HG03196 (cell line): ENCODE results near the gene PLXNC1.

ENCODE experiments used
- ATAC-seq: cut with Tn5 transposase; IDR thresholded peaks from one replicate; pipeline ENCODE4 v1.9.1; 2021; ENCODE audit not compliant: unreplicated experiment

PLXNC1 gene

GRCh38 chr12:94333396-94333795 lies 185.0 kb downstream of the PLXNC1 start:
- no peak for ATAC-seq

GRCh38 chr12:94336211-94336925 lies 188.0 kb downstream of the PLXNC1 start:
- no peak for ATAC-seq

GRCh38 chr12:94338006-94338794 lies 189.8 kb downstream of the PLXNC1 start:
- no peak for ATAC-seq

GRCh38 chr12:94340573-94340972 lies 192.2 kb downstream of the PLXNC1 start:
- no peak for ATAC-seq

- ATAC-seq = no peak
Observed at GRCh38 chr12:94353130-94353529, 204.8 kb downstream of the PLXNC1 start.
